AG04449 (cell line): ENCODE measurements around the gene LARGE1.
"Not testable (repeated sequence)": the region's sequence is repeated elsewhere in the genome, so short reads cannot be mapped to it uniquely, and the experiment has no call there.

ENCODE experiments used
- CTCF ChIA-PET: fragments of 350-600 bp; formaldehyde crosslinking; extraction: SDS; loops from one replicate; lab custom pipeline; 2021; ENCODE audit warnings: antibody characterized with exemption; lab: Yijun Ruan, JAX
- POLR2A ChIA-PET: fragments of 400-600, 350-600 bp; formaldehyde crosslinking; extraction: SDS; loops from one replicate; lab custom pipeline; 2020; ENCODE audit warnings: antibody characterized with exemption, inconsistent platforms; lab: Yijun Ruan, JAX
- DNase-seq: peaks from one replicate; pipeline ENCODE4 v3.0.0-alpha.2; 2010; ENCODE audit warnings: low read depth, low spot score
- H3K4me3 ChIP-seq: 2 replicates; pipeline ENCODE4 v1.5.1; 2011; ENCODE audit warnings: low read depth, mild to moderate bottlenecking, control low read depth, low read length
- CTCF ChIP-seq: IDR thresholded peaks from one replicate; pipeline ENCODE4 v1.5.1; 2011; ENCODE audit warnings: mild to moderate bottlenecking, moderate library complexity, low read length, control low read depth, inconsistent platforms; ENCODE audit not compliant: insufficient read depth; ENCODE audit errors: missing control alignments

The LARGE1 gene

DNA sequence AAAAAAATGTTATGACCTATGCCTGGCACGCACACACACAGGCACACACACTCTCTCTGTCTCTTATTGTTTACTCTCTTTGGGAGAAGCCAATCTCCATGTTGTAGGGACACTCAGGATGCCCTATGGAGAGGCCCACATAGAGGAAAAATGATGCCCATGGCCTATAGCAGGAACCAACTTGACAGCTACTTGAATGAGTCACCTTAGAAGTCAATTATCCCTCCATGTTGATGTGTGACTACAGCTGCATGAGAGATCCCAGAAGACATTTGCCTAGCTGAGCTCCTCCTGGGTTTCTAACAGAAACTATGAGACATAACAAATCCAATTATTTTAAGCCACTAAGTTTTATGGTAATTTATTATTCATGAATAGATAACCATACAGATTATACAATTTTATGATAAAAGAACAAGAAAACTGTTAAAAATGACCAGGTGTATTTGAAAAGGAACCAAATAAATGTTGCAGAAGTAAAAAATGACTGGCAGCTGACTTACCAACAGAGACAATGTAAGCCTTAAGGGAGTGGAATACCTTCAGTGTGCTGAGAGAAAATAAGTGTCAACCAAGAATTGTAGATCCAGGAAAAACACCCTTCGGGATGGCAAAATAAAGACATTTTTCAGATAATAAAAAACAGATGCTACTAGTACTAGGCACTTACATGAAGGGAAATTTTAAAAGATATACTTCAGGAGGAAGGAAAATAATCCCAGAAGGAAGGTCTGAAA, 458.4 kb downstream of the LARGE1 start:
- DNase-seq: no peak
- ChIA-PET CTCF (interaction anchor here (0.9 kb wide), 1 partner anchor 160 kb away, joined by 3 read pairs; no protein-coding TSS in a partner anchor), POLR2A (no interaction called here)
- H3K4me3 ChIP-seq: no peak overlapping the region
- no peak for TF ChIP-seq CTCF

DNA sequence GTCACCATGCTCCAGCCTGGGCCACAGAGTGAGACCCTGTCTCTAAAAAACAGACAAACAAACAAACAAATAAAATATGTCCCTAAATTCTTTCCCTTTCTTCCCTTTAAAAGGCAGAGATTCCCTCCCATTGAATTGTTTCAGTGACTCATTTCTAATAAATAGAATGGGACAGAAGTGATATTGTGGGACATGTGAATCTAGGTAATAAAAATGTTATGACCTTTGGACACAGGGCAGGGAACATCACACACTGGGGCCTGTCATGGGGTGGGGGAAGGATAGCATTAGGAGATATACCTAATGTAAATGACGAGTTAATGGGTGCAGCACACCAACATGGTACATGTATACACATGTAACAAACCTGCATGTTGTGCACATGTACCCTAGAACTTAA, 459.0 kb downstream of the LARGE1 start:
- H3K4me3 ChIP-seq, DNase-seq, POLR2A ChIA-PET: not testable (repeated sequence)
- CTCF ChIA-PET: interaction anchor here (0.9 kb wide), 1 partner anchor 159 kb away, joined by 3 read pairs; no protein-coding TSS in a partner anchor

DNA sequence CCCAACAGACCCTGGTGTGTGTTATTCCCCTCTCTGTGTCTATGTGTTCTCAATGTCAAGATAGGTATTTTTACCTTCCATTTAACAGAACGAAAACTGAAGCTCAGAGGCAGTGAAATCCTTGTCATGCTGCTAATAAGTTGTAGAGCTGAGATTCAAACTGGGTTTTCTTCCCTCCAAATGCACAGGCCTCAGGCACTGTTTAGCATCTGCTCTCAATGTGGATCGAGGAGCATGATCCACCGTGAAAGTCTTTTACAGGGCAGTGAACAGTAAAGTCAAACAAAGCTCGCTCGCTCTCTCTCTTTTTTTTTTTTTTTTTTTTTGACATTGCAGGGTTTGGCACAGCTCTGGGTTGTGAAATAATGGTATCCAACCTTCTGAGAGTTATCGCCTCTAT, 461.1 kb downstream of the LARGE1 start:
- H3K4me3 ChIP-seq: no peak overlapping the region
- no peak for TF ChIP-seq CTCF
- ChIA-PET CTCF (interaction anchor here (3.5 kb wide), 1 partner anchor 9 kb away, joined by 15 read pairs; no protein-coding TSS in a partner anchor), POLR2A (no interaction called here)
- no peak for DNase-seq

DNA sequence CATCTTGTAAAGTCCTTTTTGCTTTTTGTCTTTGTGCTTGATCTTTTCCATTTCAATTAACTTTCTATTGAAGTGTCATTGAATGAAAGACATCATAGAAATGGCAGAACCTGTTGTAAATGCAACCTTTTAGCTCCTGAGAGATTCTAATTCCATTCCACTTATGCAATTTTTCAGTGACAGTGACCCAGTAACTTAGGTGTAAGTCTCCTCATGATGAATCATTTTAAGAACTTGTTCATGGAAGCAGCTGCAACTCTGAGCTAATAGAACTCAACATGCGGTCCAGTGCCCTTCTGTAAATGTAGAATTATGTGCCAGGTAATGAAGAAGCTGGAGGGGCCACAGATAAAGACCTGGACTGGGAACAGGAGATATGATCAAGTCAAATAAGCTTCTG, 463.8 kb downstream of the LARGE1 start:
- TF ChIP-seq CTCF: no peak
- ChIA-PET POLR2A (no interaction called here), CTCF (interaction anchor here (1.0 to 3.5 kb wide), 2 partner anchors 11 to 153 kb away, joined by 3 to 15 read pairs; no protein-coding TSS in a partner anchor)
- H3K4me3 ChIP-seq: no peak overlapping the region
- no peak for DNase-seq

DNA sequence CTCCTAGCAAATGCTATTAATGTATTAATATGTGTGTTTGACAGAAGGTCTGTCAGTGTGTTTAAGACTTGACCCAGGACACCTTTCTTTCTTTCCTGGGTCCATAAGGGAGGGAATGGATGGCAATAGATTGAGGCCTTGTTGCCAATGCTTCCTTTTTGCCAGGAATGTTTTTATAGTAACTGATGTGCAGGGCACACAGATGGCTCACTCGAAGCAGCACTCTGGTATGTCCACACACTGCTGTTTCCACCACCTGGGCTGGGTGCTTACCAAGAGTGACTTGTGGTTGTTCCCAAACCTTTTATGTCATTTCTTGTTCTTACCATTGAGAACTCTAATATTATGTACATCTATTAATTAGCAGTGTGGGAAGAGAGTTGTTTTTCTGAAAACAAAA, 465.2 kb downstream of the LARGE1 start:
- TF ChIP-seq CTCF: no peak
- POLR2A ChIA-PET: no interaction called here
- DNase-seq: no peak
- no peak overlapping the region for H3K4me3 ChIP-seq
- CTCF ChIA-PET: no interaction called here

- H3K4me3 ChIP-seq: no peak overlapping the region
- TF ChIP-seq CTCF: no peak
- ChIA-PET POLR2A (no interaction called here), CTCF (interaction anchor here (0.7 to 2.2 kb wide), 2 partner anchors 10 to 127 kb away, joined by 3 to 5 read pairs; no protein-coding TSS in a partner anchor)
- no peak for DNase-seq
Measured at GRCh38 chr22:33451866-33452469, 468.3 kb downstream of the LARGE1 start.
